IMR-90 (cell line): ENCODE measurements around the gene CTNNBIP1. TPM values are rescaled to one million over a fixed set of nuclear protein-coding genes. Genes with fewer than 3 reads are reported as not detected.

ENCODE experiments used
- ATAC-seq: fragments of 200-7000 bp; cut with Tn5 transposase; 2 replicates; pipeline ENCODE4 v1.9.1; 2020; ENCODE audit warnings: low read depth, mild to moderate bottlenecking, moderate library complexity
- BruUV-seq: library from RNA; stranded (reverse); fragments of 400-500 nt; replicated peaks from 2 replicates; lab custom pipeline; 2021; lab: Mats Ljungman, UMichigan
- CTCF ChIA-PET: fragments of 300-600 bp; formaldehyde crosslinking; extraction: SDS; loops from one replicate; lab custom pipeline; 2021; ENCODE audit warnings: antibody characterized with exemption; lab: Yijun Ruan, JAX
- POLR2A ChIA-PET: fragments of 300-600 bp; sonication (Branson Sonifier 250); formaldehyde crosslinking; loops from one replicate; lab custom pipeline; 2022; ENCODE audit warnings: antibody characterized with exemption; ENCODE audit not compliant: unreplicated experiment; lab: Charles Lee
- DNase-seq: peaks from one replicate; pipeline ENCODE4 v3.0.0; 2013
- H2AFZ ChIP-seq: replicated peaks from 2 replicates; pipeline ENCODE3; 2013; ENCODE audit warnings: low read length, mild to moderate bottlenecking; ENCODE audit not compliant: poor library complexity
- H2AK5ac ChIP-seq: 2 replicates; pipeline ENCODE4 v1.6.1; 2013; ENCODE audit warnings: low read depth, low read length, inconsistent platforms
- H2AK9ac ChIP-seq: replicated peaks from 2 replicates; pipeline ENCODE3; 2013; ENCODE audit warnings: mild to moderate bottlenecking, low read depth, low read length, moderate library complexity; ENCODE audit not compliant: poor library complexity
- H2BK120ac ChIP-seq: 2 replicates; pipeline ENCODE4 v1.6.1; 2013; ENCODE audit warnings: low read depth, low read length, inconsistent platforms
- H2BK15ac ChIP-seq: 3 replicates; pipeline ENCODE4 v1.6.1; 2013; ENCODE audit warnings: low read depth, low read length, inconsistent platforms
- H2BK20ac ChIP-seq: 2 replicates; pipeline ENCODE4 v1.6.1; 2013; ENCODE audit warnings: low read depth, mild to moderate bottlenecking, inconsistent platforms, low read length, moderate library complexity
- H2BK5ac ChIP-seq: 2 replicates; pipeline ENCODE4 v1.6.1; 2013; ENCODE audit warnings: mild to moderate bottlenecking, low read depth, low read length, inconsistent platforms; ENCODE audit not compliant: poor library complexity, severe bottlenecking
- H3K14ac ChIP-seq: replicated peaks from 2 replicates; pipeline ENCODE4 v1.6.1; 2013; ENCODE audit warnings: low read depth, low read length, inconsistent platforms
- H3K18ac ChIP-seq: 2 replicates; pipeline ENCODE4 v1.6.1; 2013; ENCODE audit warnings: low read depth, low read length, control low read depth
- H3K23ac ChIP-seq: 2 replicates; pipeline ENCODE4 v1.6.1; 2013; ENCODE audit warnings: low read depth, low read length, inconsistent platforms
- H3K27ac ChIP-seq: 2 replicates; pipeline ENCODE4 v1.5.1; 2013; ENCODE audit warnings: mild to moderate bottlenecking, control low read depth, low read length; ENCODE audit not compliant: insufficient read depth
- H3K27me3 ChIP-seq: 2 replicates; pipeline ENCODE4 v1.6.1; 2013; ENCODE audit warnings: low read length; ENCODE audit not compliant: control insufficient read depth, insufficient read depth
- H3K36me3 ChIP-seq: 2 replicates; pipeline ENCODE4 v1.6.1; 2013; ENCODE audit warnings: low read length, mixed read lengths; ENCODE audit not compliant: control insufficient read depth, insufficient read depth
- H3K4ac ChIP-seq: 2 replicates; pipeline ENCODE4 v1.6.1; 2013; ENCODE audit warnings: low read depth, low read length, inconsistent platforms
- H3K4me1 ChIP-seq: 2 replicates; pipeline ENCODE4 v1.6.1; 2013; ENCODE audit warnings: low read length, mixed read lengths; ENCODE audit not compliant: control insufficient read depth, insufficient read depth
- H3K4me2 ChIP-seq: 2 replicates; pipeline ENCODE4 v1.6.1; 2013; ENCODE audit warnings: low read depth, mild to moderate bottlenecking, control low read depth, low read length, moderate library complexity
- H3K4me3 ChIP-seq: 2 replicates; pipeline ENCODE4 v1.5.1; 2013; ENCODE audit warnings: low read depth, mild to moderate bottlenecking, control low read depth, low read length, moderate library complexity; ENCODE audit not compliant: insufficient read depth
- H3K56ac ChIP-seq: 2 replicates; pipeline ENCODE4 v1.6.1; 2013; ENCODE audit warnings: low read length, inconsistent platforms; ENCODE audit not compliant: insufficient read depth; ENCODE audit errors: extremely low read depth
- H3K79me1 ChIP-seq, 2 experiments: 2 replicates each; pipeline ENCODE4 v1.6.1; 2013; ENCODE audit warnings: low read length in 2 of 2, inconsistent platforms in 1 of 2, low read depth in 1 of 2
- H3K9ac ChIP-seq: 2 replicates; pipeline ENCODE4 v1.6.1; 2013; ENCODE audit warnings: low read depth, low read length, control low read depth
- H3K9me1 ChIP-seq: 2 replicates; pipeline ENCODE4 v1.6.1; 2013; ENCODE audit warnings: low read length, inconsistent platforms; ENCODE audit not compliant: insufficient read depth
- H3K9me3 ChIP-seq: 2 replicates; pipeline ENCODE4 v1.6.1; 2013; ENCODE audit warnings: low read length; ENCODE audit not compliant: control insufficient read depth, insufficient read depth
- H4K20me1 ChIP-seq: 2 replicates; pipeline ENCODE4 v1.6.1; 2013; ENCODE audit warnings: low read length, inconsistent platforms; ENCODE audit not compliant: insufficient read depth
- H4K5ac ChIP-seq: 2 replicates; pipeline ENCODE4 v1.6.1; 2013; ENCODE audit warnings: mild to moderate bottlenecking, low read depth, low read length, control low read depth
- H4K8ac ChIP-seq, 2 experiments: 2 replicates each; pipeline ENCODE4 v1.6.1; 2013; ENCODE audit warnings: low read depth in 2 of 2, low read length in 2 of 2, control low read depth in 1 of 2, inconsistent platforms in 1 of 2
- H4K91ac ChIP-seq: 2 replicates; pipeline ENCODE4 v1.6.1; 2013; ENCODE audit warnings: low read depth, low read length, inconsistent platforms; ENCODE audit not compliant: insufficient read depth
- BHLHE40 ChIP-seq: fragments of 150-350 bp; IDR thresholded peaks from 2 replicates; pipeline ENCODE4 v1.6.1; 2016; ENCODE audit warnings: mild to moderate bottlenecking, low read depth, low read length
- NFE2L2 ChIP-seq: fragments of 150-350 bp; IDR thresholded peaks from 2 replicates; pipeline ENCODE4 v1.6.1; 2016; ENCODE audit warnings: low read depth, mild to moderate bottlenecking, low read length
- RAD21 ChIP-seq: IDR thresholded peaks from 2 replicates; pipeline ENCODE4 v1.6.1; 2012; ENCODE audit warnings: low read length, improper control_type of control experiment
- RFX5 ChIP-seq: IDR thresholded peaks from 2 replicates; pipeline ENCODE4 v1.8.0; 2012; ENCODE audit warnings: low read depth, mild to moderate bottlenecking, low read length, moderate library complexity
- SMC3 ChIP-seq: fragments of 150-350 bp; IDR thresholded peaks from 2 replicates; pipeline ENCODE4 v1.6.1; 2016; ENCODE audit warnings: low read depth, mild to moderate bottlenecking, antibody characterized with exemption, low read length, moderate library complexity
- USF2 ChIP-seq: fragments of 150-350 bp; IDR thresholded peaks from 2 replicates; pipeline ENCODE4 v1.6.1; 2017; ENCODE audit warnings: mild to moderate bottlenecking, antibody characterized with exemption, low read length, low read depth
- WGBS, 2 experiments: methylation state at CpG; one replicate each; pipeline versions ENCODE4 v1.1.5 to v1.1.7; 2013; ENCODE audit warnings: missing lambda C conversion rate in 2 of 2; ENCODE audit not compliant: insufficient read length in 1 of 2; ENCODE audit errors: extremely low coverage in 2 of 2; 5-methylcytosine and 5-hydroxymethylcytosine counted together
- dilution Hi-C: fragments of 300-500 bp; cut with HindIII; formaldehyde crosslinking; loops from one replicate; pipeline ENCODE4 v1.14.3; 2018; ENCODE audit warnings: low sequenced_read_pairs; ENCODE audit not compliant: unreplicated experiment
- in situ Hi-C: fragments of 300-500 bp; cut with MboI; formaldehyde crosslinking; loops from 3 replicates; pipeline ENCODE4 v1.14.3; 2019; ENCODE audit warnings: low sequenced_read_pairs, inconsistent platforms, mixed read lengths
- intact Hi-C: fragments of 100-400 bp; cut with micrococcal nuclease; formaldehyde crosslinking; loops from 2 replicates; pipeline ENCODE4 v1.10.0; 2022
- polyA plus RNA-seq, 3 experiments: library from polyadenylated mRNA; depleted of rRNA; stranded (reverse); fragments of >200 nt; gene quantifications; 2 replicates each; pipeline ENCODE4 v1.2.3, GENCODE V29; 2012; ENCODE audit warnings: low replicate concordance in 1 of 3
- total RNA-seq: library from RNA; depleted of rRNA; stranded (reverse); fragments of >200 nt; gene quantifications from 2 replicates; pipeline ENCODE4 v1.2.3, GENCODE V29; 2012

Gene CTNNBIP1
- total and polyA plus RNA-seq, 2 of the 4 experiments (the other 2 are of a cell fraction), result 24.7 to 28.5 TPM

GRCh38 chr1:9874959-9875635 lies 35.0 kb downstream of the CTNNBIP1 start (continued):
- TF ChIP-seq USF2, result no peak

GRCh38 chr1:9874412-9874811 lies 35.7 kb downstream of the CTNNBIP1 start:
- Histone ChIP-seq H3K9me1 (0 out of 2 replicates have a peak, but pooled peaks cover 2% of the 10 kb centered on the region), H3K14ac (no peak overlapping the region), H2BK5ac (no peak overlapping the region), H2AFZ (no peak overlapping the region), H2BK120ac (no peak overlapping the region), H2BK20ac (no peak overlapping the region), H3K27ac (no peak overlapping the region), H3K56ac (no peak overlapping the region), H3K36me3 (peaks cover 11% of the 10 kb centered on the region; the same call in 1 of the 2 replicates), H3K4ac (no peak overlapping the region), H4K20me1 (no peaks in the 10 kb centered on the region), H2AK5ac (no peak overlapping the region), H2BK15ac (no peak overlapping the region), H3K4me1 (peaks cover 5% of the 10 kb centered on the region), H3K4me2 (no peak overlapping the region), H3K27me3 (no peaks in the 10 kb centered on the region), H2AK9ac (no peak overlapping the region), H3K79me1 (peaks cover 0 to 3% of the 10 kb centered on the region in 2 experiments; a peak in 2 of 4 replicates), H3K23ac (no peak overlapping the region), H4K8ac (no peak overlapping the region), H3K9me3 (no peaks in the 10 kb centered on the region), H3K4me3 (no peak overlapping the region), H3K9ac (no peak overlapping the region), H4K91ac (no peak overlapping the region), H4K5ac (no peak overlapping the region), H3K18ac (no peak overlapping the region)
- DNase-seq, result no peak
- intact Hi-C loops (loop anchor here (2.0 kb wide), 2 partner anchors 278 to 554 kb away; no protein-coding TSS in a partner anchor), in situ Hi-C loops (loop anchor here (5.0 kb wide), 1 partner anchor 68 kb away; the partner anchor contains the start of genes LZIC and NMNAT1), dilution Hi-C loops (no loop called here)
- ChIA-PET POLR2A (no interaction called here), CTCF (interaction anchor here (0.9 to 1.7 kb wide), 2 partner anchors 8 to 40 kb away, joined by 3 to 5 read pairs; no protein-coding TSS in a partner anchor)
- no peak for ATAC-seq
- BruUV-seq, result no TSS peak
- WGBS, 2 experiments, result no CpG with 5 or more reads among the region's 3 CpGs
- TF ChIP-seq RFX5 (no peak), RAD21 (no peak), BHLHE40 (no peak), SMC3 (no peak), NFE2L2 (no peak)
